Urinary bladder (tissue), 4 donors: ENCODE measurements around the gene PPP1R16B. TPM values are rescaled to one million over a fixed set of nuclear protein-coding genes. Genes with fewer than 3 reads are reported as not detected.

Experiments
- DNase-seq: peaks from one replicate; pipeline ENCODE4 v3.0.0-alpha.2; 2015; ENCODE audit errors: extremely low spot score
- H3K27ac ChIP-seq: one replicate; pipeline ENCODE4 v1.5.1; 2013; ENCODE audit warnings: low read depth, mild to moderate bottlenecking, moderate library complexity
- H3K36me3 ChIP-seq: one replicate; pipeline ENCODE4 v1.6.1; 2013; ENCODE audit warnings: mild to moderate bottlenecking, moderate library complexity; ENCODE audit not compliant: insufficient read depth
- H3K4me1 ChIP-seq: one replicate; pipeline ENCODE4 v1.6.1; 2013; ENCODE audit warnings: mild to moderate bottlenecking, moderate library complexity; ENCODE audit not compliant: insufficient read depth
- H3K4me3 ChIP-seq: one replicate; pipeline ENCODE4 v1.5.1; 2013; ENCODE audit warnings: low read depth, low read length
- WGBS: extraction: QIAGEN DNeasy Blood & Tissue Kit; methylation state at CpG from one replicate; pipeline ENCODE4 v1.1.7; 2013; 5-methylcytosine and 5-hydroxymethylcytosine counted together
- polyA plus RNA-seq: library from polyadenylated mRNA; stranded (reverse); fragments of 200-250 nt; gene quantifications from one replicate; pipeline ENCODE4 v1.2.3, GENCODE V29; 2013
- total RNA-seq: library from RNA; depleted of rRNA; stranded (reverse); fragments of >200 nt; gene quantifications from one replicate; pipeline ENCODE4 v1.2.3, GENCODE V29; 2014
- donor health status: healthy with polysubstance abuse.
- donor health status: healthy.

PPP1R16B gene
- total and polyA plus RNA-seq, 2 donors = 5.6 to 8.0 TPM

GRCh38 chr20:38902601-38903000, 97.1 kb downstream of the PPP1R16B start:
- no peak overlapping the region for H3K4me3 ChIP-seq
- H3K36me3 ChIP-seq = no peaks in the 10 kb centered on the region
- DNase-seq = no peak
- H3K27ac ChIP-seq = no peak overlapping the region
- H3K4me1 ChIP-seq = no peaks in the 10 kb centered on the region
- WGBS = 89% methylated on average over 8 of the region's 8 CpGs

- Histone ChIP-seq H3K4me3 (no peak overlapping the region), H3K36me3 (no peaks in the 10 kb centered on the region), H3K27ac (no peak overlapping the region), H3K4me1 (no peaks in the 10 kb centered on the region)
- DNase-seq = no peak
- WGBS = 43% methylated on average over 5 of the region's 5 CpGs
Observed at GRCh38 chr20:38903335-38903734, 97.8 kb downstream of the PPP1R16B start.

DNA sequence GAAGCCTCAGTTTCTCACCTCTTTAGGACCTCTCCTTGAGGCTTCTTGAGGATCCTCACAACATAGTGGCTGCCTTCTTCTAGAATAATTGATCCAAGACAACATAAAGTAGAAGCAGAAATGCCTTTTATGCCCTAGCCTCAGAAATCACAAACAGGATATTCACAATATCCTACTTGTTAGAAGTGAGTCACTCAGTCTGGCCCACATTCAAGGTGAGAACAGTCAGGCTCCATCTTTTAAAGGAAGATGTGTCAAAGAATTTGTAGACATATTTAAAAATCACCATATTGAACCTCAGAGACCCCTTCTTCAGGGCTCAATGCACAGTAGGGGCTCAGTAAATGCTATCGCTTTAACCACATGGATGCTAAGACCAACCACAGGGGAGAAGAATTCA, 99.9 kb downstream of the PPP1R16B start:
- no peak overlapping the region for H3K27ac ChIP-seq
- H3K4me3 ChIP-seq = no peak overlapping the region
- no peaks in the 10 kb centered on the region for H3K4me1 ChIP-seq
- WGBS = 59% methylated on average over 1 of the region's 1 CpG
- DNase-seq = no peak
- H3K36me3 ChIP-seq = no peaks in the 10 kb centered on the region

GRCh38 chr20:38907918-38908677, 102.6 kb downstream of the PPP1R16B start:
- H3K27ac ChIP-seq = no peak overlapping the region
- no peak for DNase-seq
- no peak overlapping the region for H3K4me3 ChIP-seq
- 90% methylated on average over 13 of the region's 13 CpGs for WGBS
- no peaks in the 10 kb centered on the region for H3K4me1 ChIP-seq
- no peaks in the 10 kb centered on the region for H3K36me3 ChIP-seq

- Histone ChIP-seq H3K4me1 (no peaks in the 10 kb centered on the region), H3K36me3 (no peaks in the 10 kb centered on the region), H3K4me3 (no peak overlapping the region), H3K27ac (no peak overlapping the region)
- DNase-seq = no peak
- 91% methylated on average over 7 of the region's 7 CpGs for WGBS
Observed at GRCh38 chr20:38915355-38915754, 109.9 kb downstream of the PPP1R16B start.

DNA sequence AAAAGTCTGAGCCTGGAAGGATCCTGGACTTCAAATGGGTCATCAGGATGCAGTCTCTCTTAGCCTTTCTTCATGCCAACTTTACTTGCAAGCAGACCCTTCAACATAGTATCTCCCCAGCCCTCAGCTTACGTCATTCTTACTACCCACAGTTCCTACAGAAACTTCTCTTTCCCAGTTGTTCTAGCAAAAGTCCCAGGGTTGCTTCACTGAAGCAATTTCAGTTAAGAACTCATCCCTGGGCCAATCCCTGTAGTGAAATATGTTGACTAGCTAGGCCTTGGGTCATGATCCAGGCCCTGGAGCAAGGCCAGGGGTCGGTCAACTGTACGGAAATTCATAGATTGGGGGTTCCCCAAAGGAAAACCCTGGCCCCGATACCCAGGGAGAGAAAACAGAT, 112.2 kb downstream of the PPP1R16B start:
- no peak overlapping the region for H3K4me3 ChIP-seq
- H3K36me3 ChIP-seq = no peaks in the 10 kb centered on the region
- no peak overlapping the region for H3K27ac ChIP-seq
- WGBS = 89% methylated on average over 4 of the region's 4 CpGs
- no peaks in the 10 kb centered on the region for H3K4me1 ChIP-seq
- no peak for DNase-seq

GRCh38 chr20:38918172-38918571, 112.7 kb downstream of the PPP1R16B start:
- Histone ChIP-seq H3K4me1 (no peaks in the 10 kb centered on the region), H3K4me3 (no peak overlapping the region), H3K27ac (no peak overlapping the region), H3K36me3 (no peaks in the 10 kb centered on the region)
- DNase-seq = no peak
- WGBS = 92% methylated on average over 19 of the region's 19 CpGs

GRCh38 chr20:38919683-38920082, 114.2 kb downstream of the PPP1R16B start:
- DNase-seq = no peak
- Histone ChIP-seq H3K4me1 (no peaks in the 10 kb centered on the region), H3K36me3 (no peaks in the 10 kb centered on the region), H3K4me3 (no peak overlapping the region), H3K27ac (no peak overlapping the region)
- WGBS = 66% methylated on average over 7 of the region's 7 CpGs

- H3K27ac ChIP-seq = no peak overlapping the region
- no peak for DNase-seq
- H3K4me3 ChIP-seq = no peak overlapping the region
- H3K36me3 ChIP-seq = no peaks in the 10 kb centered on the region
- H3K4me1 ChIP-seq = no peaks in the 10 kb centered on the region
- 71% methylated on average over 3 of the region's 3 CpGs for WGBS
Observed at GRCh38 chr20:38920411-38920810, 114.9 kb downstream of the PPP1R16B start.

DNA sequence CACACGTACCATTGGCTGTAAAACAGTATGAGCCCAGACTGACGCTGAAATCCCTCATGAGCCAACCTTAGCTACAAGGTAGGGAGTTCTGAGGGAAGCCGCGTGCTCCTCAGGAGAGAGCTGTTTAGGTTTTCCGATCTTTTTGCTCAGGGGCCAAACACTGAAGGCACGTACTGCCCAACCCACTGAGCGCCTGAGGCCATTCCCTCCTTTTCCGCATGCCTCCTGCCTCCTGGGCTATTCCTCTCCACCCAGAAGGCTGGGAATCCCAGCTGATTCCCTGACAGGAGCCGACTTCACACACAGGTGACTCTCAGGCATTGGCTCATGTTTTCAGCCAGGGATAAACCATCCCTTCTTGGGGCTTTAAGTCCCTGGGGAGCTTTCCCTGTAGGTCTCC, 115.4 kb downstream of the PPP1R16B start:
- 79% methylated on average over 9 of the region's 9 CpGs for WGBS
- DNase-seq = no peak
- Histone ChIP-seq H3K36me3 (no peaks in the 10 kb centered on the region), H3K27ac (no peak overlapping the region), H3K4me3 (no peak overlapping the region), H3K4me1 (no peaks in the 10 kb centered on the region)

GRCh38 chr20:38924718-38925117, 119.2 kb downstream of the PPP1R16B start:
- WGBS = 92% methylated on average over 2 of the region's 2 CpGs
- no peak overlapping the region for H3K27ac ChIP-seq
- H3K36me3 ChIP-seq = no peaks in the 10 kb centered on the region
- DNase-seq = no peak
- no peaks in the 10 kb centered on the region for H3K4me1 ChIP-seq
- no peak overlapping the region for H3K4me3 ChIP-seq

DNA sequence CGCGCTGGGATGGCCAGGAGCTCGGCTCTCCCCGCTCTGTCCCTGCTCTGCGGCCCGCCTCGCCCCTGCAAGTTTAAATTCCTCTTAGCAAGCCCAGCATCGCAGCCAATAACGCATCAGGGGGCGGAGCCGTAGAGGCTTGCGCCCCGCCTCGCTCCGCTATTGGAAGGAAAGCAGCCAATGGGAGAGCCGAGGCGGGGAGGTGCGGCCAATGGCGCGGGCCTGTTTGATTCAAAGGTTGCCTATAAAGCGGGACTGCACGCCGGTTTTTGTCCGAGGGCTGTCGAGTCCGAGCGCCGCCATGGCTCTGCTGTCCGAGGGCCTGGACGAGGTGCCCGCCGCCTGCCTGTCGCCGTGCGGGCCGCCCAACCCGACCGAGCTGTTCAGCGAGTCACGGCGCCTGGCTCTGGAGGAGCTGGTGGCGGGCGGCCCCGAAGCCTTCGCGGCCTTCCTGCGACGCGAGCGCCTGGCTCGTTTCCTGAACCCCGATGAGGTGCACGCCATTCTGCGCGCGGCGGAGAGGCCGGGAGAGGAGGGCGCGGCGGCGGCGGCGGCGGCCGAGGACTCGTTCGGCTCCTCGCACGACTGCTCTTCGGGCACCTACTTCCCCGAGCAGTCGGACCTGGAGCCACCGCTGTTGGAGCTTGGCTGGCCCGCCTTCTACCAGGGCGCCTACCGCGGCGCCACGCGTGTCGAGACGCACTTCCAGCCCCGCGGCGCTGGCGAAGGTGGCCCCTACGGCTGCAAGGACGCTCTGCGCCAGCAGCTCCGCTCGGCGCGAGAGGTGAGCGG, 120.8 kb downstream of the PPP1R16B start, which contains the start of gene FAM83D:
Gene FAM83D, plus strand, starts transcription at position 276 of the 792 bp plus-strand sequence. Its CDS starts 26 bp downstream, at position 302.
- Histone ChIP-seq H3K27ac (no peak within 1 kb of the TSS), H3K4me1 (no peaks in the 10 kb centered on the region)

GRCh38 chr20:38926934-38927616, 121.6 kb downstream of the PPP1R16B start:
- WGBS = 6% methylated on average over 27 of the region's 27 CpGs
- no peak for DNase-seq
- Histone ChIP-seq H3K36me3 (no peaks in the 10 kb centered on the region), H3K4me3 (peak overlapping the region; percentile 48), H3K4me1 (no peaks in the 10 kb centered on the region), H3K27ac (no peak overlapping the region)

More for the DNA sequence above, 120.8 kb downstream of the PPP1R16B start, which contains the start of gene FAM83D:
- peak within 1 kb of the TSS; percentile 48 for H3K4me3 ChIP-seq
- peak; percentile 89 for DNase-seq
- no peaks in the 10 kb centered on the region for H3K36me3 ChIP-seq
- under 1% methylated on average over 95 of the region's 95 CpGs for WGBS
